SJCRH30 (cell line): Measurements from ENCODE around the gene GOLGA7B. TPM values are rescaled to one million over a fixed set of nuclear protein-coding genes. Genes with fewer than 3 reads are reported as not detected.
"Not testable (repeated sequence)": the region's sequence is repeated elsewhere in the genome, so short reads cannot be mapped to it uniquely, and the experiment has no call there.

Experiments used
- DNase-seq, 2 experiments: peaks; one replicate each; pipeline ENCODE4 v3.0.0-alpha.2; 2015 to 2020
- H3K27ac ChIP-seq: fragments of 250-450 bp; sonication (Bioruptor Pico); 2 replicates; pipeline ENCODE4 v1.5.1; 2020; ENCODE audit warnings: mild to moderate bottlenecking, moderate library complexity
- H3K27me3 ChIP-seq: fragments of 250-450 bp; sonication (Bioruptor Pico); 2 replicates; pipeline ENCODE4 v1.5.1; 2020; ENCODE audit warnings: mild to moderate bottlenecking, moderate library complexity
- H3K36me3 ChIP-seq: fragments of 250-450 bp; sonication (Bioruptor Pico); 2 replicates; pipeline ENCODE4 v1.5.1; 2020; ENCODE audit warnings: mild to moderate bottlenecking, moderate library complexity
- H3K4me1 ChIP-seq: fragments of 250-450 bp; sonication (Bioruptor Pico); 2 replicates; pipeline ENCODE4 v1.5.1; 2020; ENCODE audit warnings: mild to moderate bottlenecking, moderate library complexity
- H3K4me3 ChIP-seq: fragments of 250-450 bp; sonication (Bioruptor Pico); 2 replicates; pipeline ENCODE4 v1.5.1; 2020; ENCODE audit warnings: mild to moderate bottlenecking, moderate library complexity
- H3K9me3 ChIP-seq: fragments of 250-450 bp; sonication (Bioruptor Pico); replicated peaks from 2 replicates; pipeline ENCODE4 v1.5.1; 2020; ENCODE audit warnings: mild to moderate bottlenecking, moderate library complexity
- total RNA-seq: library from RNA; depleted of rRNA; stranded (reverse); fragments of >200 nt; shearing (Covaris generic); gene quantifications from 2 replicates; pipeline ENCODE4 v1.2.3, GENCODE V29; 2014

The GOLGA7B gene
- total RNA-seq, 1 experiment from 2014 or later, result 0.93 TPM

DNA sequence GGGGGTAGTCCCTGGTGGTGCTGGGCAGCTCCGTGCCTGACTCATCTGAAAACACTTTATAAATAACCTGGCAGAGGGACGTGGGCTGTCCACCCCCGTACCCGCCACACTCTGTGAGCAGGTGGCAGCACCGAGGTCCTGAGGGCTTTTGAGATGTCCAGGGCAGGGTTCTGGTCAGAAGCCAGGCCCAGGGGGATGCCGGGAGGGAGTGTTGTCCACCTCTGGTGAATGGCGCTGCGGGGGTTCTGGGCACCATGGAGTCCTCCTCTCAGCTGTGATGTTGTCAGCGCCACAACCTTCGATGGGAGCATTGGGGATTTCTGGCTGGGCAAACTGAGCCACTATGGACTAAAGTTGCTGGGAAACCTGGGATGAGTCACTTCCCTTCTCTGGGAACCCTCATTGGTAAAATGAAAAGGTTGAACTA, 27.4 kb upstream of the GOLGA7B start:
- H3K4me1 ChIP-seq, result peaks cover 3% of the 10 kb centered on the region
- no peak overlapping the region for H3K4me3 ChIP-seq
- no peak for DNase-seq

DNA sequence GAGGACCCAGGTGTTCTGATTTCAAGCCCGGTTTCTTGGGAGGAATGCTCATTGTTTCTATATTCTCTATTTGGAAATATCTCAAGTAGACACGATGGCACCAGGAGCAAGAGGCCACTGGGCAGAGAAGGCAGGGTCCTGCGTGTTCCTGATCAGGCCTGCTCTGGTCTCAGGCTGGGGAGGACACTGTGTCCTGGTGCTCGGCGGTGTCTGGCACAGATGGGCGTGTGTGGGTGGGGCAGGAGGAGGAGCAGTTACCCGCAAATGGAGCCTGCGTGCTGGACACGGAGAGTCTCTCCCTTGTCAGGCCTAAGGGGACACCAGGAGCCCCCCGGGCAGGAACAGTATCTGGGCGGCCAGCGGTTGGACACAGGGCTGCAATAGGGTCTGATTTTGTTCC, 25.9 kb upstream of the GOLGA7B start:
- Histone ChIP-seq H3K4me3 (no peak overlapping the region), H3K36me3 (no peaks in the 10 kb centered on the region), H3K4me1 (peaks cover 17% of the 10 kb centered on the region), H3K27ac (no peak overlapping the region), H3K27me3 (no peaks in the 10 kb centered on the region), H3K9me3 (no peaks in the 10 kb centered on the region)
- DNase-seq, result no peak

More for the DNA sequence above, 27.4 kb upstream of the GOLGA7B start:
- no peaks in the 10 kb centered on the region for H3K36me3 ChIP-seq
- no peaks in the 10 kb centered on the region for H3K9me3 ChIP-seq
- no peaks in the 10 kb centered on the region for H3K27me3 ChIP-seq
- no peak overlapping the region for H3K27ac ChIP-seq

- H3K36me3 ChIP-seq, result no peaks in the 10 kb centered on the region
- no peaks in the 10 kb centered on the region for H3K27me3 ChIP-seq
- H3K4me1 ChIP-seq, result peaks cover 21% of the 10 kb centered on the region
- no peak overlapping the region for H3K4me3 ChIP-seq
- no peak for DNase-seq
- no peaks in the 10 kb centered on the region for H3K9me3 ChIP-seq
- H3K27ac ChIP-seq, result no peak overlapping the region
Observed at GRCh38 chr10:97825020-97825760, 24.5 kb upstream of the GOLGA7B start.

DNA sequence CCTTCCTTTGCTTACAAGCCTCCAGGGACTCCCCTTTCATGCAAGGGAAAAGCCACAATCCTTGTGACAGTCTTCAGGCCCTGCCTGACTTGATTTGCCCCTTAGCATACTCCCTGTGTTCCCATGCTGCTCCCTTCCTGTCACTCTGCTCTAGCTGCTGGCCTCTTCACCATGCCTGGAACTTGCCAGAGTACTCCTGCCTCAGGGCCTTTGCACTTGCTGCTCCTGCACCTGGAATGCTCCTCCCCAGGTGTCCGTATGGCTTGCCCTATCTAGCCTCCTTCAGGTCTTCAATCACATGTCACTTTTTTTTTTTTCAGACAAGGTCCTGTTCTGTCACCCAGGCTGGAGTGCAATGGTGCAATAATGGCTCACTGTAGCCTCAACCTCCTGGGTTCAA, 22.8 kb upstream of the GOLGA7B start:
- Histone ChIP-seq H3K27ac (no peak overlapping the region), H3K4me1 (peaks cover 23% of the 10 kb centered on the region), H3K9me3 (no peaks in the 10 kb centered on the region), H3K4me3 (no peak overlapping the region), H3K36me3 (no peaks in the 10 kb centered on the region), H3K27me3 (no peaks in the 10 kb centered on the region)
- no peak for DNase-seq

GRCh38 chr10:97827702-97828291, 21.8 kb upstream of the GOLGA7B start:
- Histone ChIP-seq H3K36me3 (no peaks in the 10 kb centered on the region), H3K27me3 (no peaks in the 10 kb centered on the region), H3K4me3 (no peak overlapping the region), H3K27ac (no peak overlapping the region), H3K4me1 (peaks cover 23% of the 10 kb centered on the region), H3K9me3 (no peaks in the 10 kb centered on the region)
- peak; percentile 60 to 70 for DNase-seq

- DNase-seq, result no peak
- Histone ChIP-seq H3K27ac (no peak overlapping the region), H3K9me3 (no peaks in the 10 kb centered on the region), H3K4me1 (peaks cover 20% of the 10 kb centered on the region), H3K27me3 (no peaks in the 10 kb centered on the region), H3K4me3 (no peak overlapping the region), H3K36me3 (no peaks in the 10 kb centered on the region)
Observed at GRCh38 chr10:97828721-97829120, 20.9 kb upstream of the GOLGA7B start.

DNA sequence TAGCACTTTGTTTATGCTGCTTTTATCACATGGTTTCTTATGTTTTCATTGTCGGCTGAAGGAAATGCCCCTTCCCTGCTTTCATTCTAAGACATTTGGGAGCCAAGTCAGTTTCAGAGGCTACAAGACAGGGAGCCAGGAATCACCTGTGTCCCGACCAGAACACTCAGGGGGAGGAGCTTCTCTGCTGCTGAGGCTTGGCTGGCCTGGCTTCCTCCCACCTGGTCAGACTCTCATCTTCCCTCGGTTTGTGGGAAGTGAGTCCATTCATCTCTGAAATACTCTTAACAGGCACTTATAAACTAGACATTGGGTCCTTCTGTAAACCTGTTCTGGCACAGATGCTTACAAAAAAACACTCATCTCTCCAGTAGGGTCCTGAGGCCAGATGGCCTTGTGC, 19.6 kb upstream of the GOLGA7B start:
- Histone ChIP-seq H3K4me1 (peaks cover 20% of the 10 kb centered on the region), H3K27me3 (no peaks in the 10 kb centered on the region), H3K36me3 (no peaks in the 10 kb centered on the region), H3K9me3 (no peaks in the 10 kb centered on the region), H3K27ac (no peak overlapping the region), H3K4me3 (no peak overlapping the region)
- DNase-seq, result no peak

DNA sequence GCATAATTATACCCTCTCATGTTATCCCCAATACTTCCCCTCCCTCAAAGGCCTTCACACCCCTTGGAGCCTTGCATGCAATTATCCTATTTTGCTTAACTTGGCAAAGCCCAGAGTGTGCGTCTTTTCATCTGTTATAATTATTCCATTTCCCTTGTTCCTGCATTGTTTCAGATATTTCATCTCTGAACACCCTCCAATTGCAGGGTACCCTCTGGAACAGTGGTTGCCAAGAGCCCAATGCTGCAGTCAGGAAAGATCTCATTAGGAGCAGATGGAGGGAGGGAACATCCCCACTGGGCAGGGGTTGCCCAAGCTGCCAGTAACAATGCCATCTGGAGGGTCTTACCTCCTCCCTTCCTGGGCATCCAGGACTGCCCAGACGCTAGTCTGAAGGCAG, 18.4 kb upstream of the GOLGA7B start:
- no peak for DNase-seq
- Histone ChIP-seq H3K4me3 (no peak overlapping the region), H3K27ac (no peak overlapping the region), H3K36me3 (no peaks in the 10 kb centered on the region), H3K27me3 (no peaks in the 10 kb centered on the region), H3K4me1 (peaks cover 20% of the 10 kb centered on the region), H3K9me3 (peaks cover 4% of the 10 kb centered on the region; the same call in 1 of the 2 replicates)

GRCh38 chr10:97836446-97836845, 13.2 kb upstream of the GOLGA7B start:
- Histone ChIP-seq H3K27me3 (no peaks in the 10 kb centered on the region), H3K27ac (no peak overlapping the region), H3K9me3 (peaks cover 4% of the 10 kb centered on the region; the same call in 1 of the 2 replicates), H3K4me1 (peaks cover 15% of the 10 kb centered on the region), H3K4me3 (no peak overlapping the region), H3K36me3 (no peaks in the 10 kb centered on the region)
- no peak for DNase-seq

- Histone ChIP-seq H3K9me3 (peaks cover 4% of the 10 kb centered on the region; the same call in 1 of the 2 replicates), H3K36me3 (no peaks in the 10 kb centered on the region)
Observed at GRCh38 chr10:97838091-97838490, 11.6 kb upstream of the GOLGA7B start.

GRCh38 chr10:97841166-97841565, 8.5 kb upstream of the GOLGA7B start:
- not testable (repeated sequence) for DNase-seq, H3K27me3 ChIP-seq, H3K9me3 ChIP-seq, H3K4me3 ChIP-seq, H3K36me3 ChIP-seq
- H3K4me1 ChIP-seq, result peaks cover 30% of the 10 kb centered on the region
- peak overlapping the region; percentile 67 for H3K27ac ChIP-seq

More at GRCh38 chr10:97838091-97838490, 11.6 kb upstream of the GOLGA7B start:
- Histone ChIP-seq H3K27me3 (no peaks in the 10 kb centered on the region), H3K4me3 (no peak overlapping the region), H3K4me1 (peaks cover 24% of the 10 kb centered on the region), H3K27ac (no peak overlapping the region)
- DNase-seq, result no peak

GRCh38 chr10:97842114-97842513, 7.5 kb upstream of the GOLGA7B start:
- not testable (repeated sequence) for DNase-seq, H3K9me3 ChIP-seq, H3K36me3 ChIP-seq, H3K27me3 ChIP-seq, H3K4me3 ChIP-seq
- Histone ChIP-seq H3K27ac (peak overlapping the region; percentile 16; the same call in 1 of the 2 replicates), H3K4me1 (peaks cover 30% of the 10 kb centered on the region)

GRCh38 chr10:97842656-97843280, 6.9 kb upstream of the GOLGA7B start:
- H3K4me1 ChIP-seq, result peaks cover 30% of the 10 kb centered on the region
- DNase-seq, result peak; percentile 54 to 82
- H3K36me3 ChIP-seq, result no peaks in the 10 kb centered on the region

GRCh38 chr10:97843281-97843671, 6.4 kb upstream of the GOLGA7B start:
- Histone ChIP-seq H3K4me1 (peaks cover 30% of the 10 kb centered on the region), H3K27me3 (no peaks in the 10 kb centered on the region)

More at GRCh38 chr10:97842656-97843280, 6.9 kb upstream of the GOLGA7B start:
- H3K27me3 ChIP-seq, result no peaks in the 10 kb centered on the region
- H3K4me3 ChIP-seq, result no peak overlapping the region
- peak overlapping the region; percentile 16 for H3K27ac ChIP-seq
- no peaks in the 10 kb centered on the region for H3K9me3 ChIP-seq

GRCh38 chr10:97843972-97844371, 5.7 kb upstream of the GOLGA7B start:
- not testable (repeated sequence) for H3K9me3 ChIP-seq, H3K27me3 ChIP-seq, DNase-seq, H3K36me3 ChIP-seq, H3K4me3 ChIP-seq, H3K27ac ChIP-seq
- H3K4me1 ChIP-seq, result peaks cover 30% of the 10 kb centered on the region

More at GRCh38 chr10:97843281-97843671, 6.4 kb upstream of the GOLGA7B start:
- peak; percentile 27 to 69 for DNase-seq
- H3K36me3 ChIP-seq, result no peaks in the 10 kb centered on the region
- peak overlapping the region; percentile 16 for H3K27ac ChIP-seq
- H3K9me3 ChIP-seq, result no peaks in the 10 kb centered on the region
- H3K4me3 ChIP-seq, result no peak overlapping the region
